ENCODE results near the gene MAGI2.
"Not testable (repeated sequence)": the region's sequence is repeated elsewhere in the genome, so short reads cannot be mapped to it uniquely, and the experiment has no call there.

The MAGI2 gene

DNA sequence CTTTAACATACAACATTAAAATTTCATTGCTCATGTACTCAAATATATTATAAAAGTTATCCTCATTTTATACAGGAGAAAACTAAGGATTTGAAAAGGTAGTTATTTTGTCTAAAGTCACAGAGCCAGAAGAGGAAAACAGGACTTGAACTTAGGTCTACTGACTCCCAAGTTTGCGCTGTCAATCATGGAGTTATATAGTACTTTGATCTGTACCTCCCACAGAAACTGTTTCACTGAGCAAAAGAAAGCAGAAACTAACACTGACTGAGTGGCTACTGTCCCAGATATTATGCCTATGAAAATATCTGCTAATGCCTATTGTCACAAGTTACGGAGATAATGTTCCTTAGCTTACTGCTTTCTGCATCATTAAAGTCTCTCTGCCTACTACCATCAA is 329.1 kb downstream of the MAGI2 start:
- H3K4me1 Mint-ChIP-seq, result no peaks in the 10 kb centered on the region
- no peaks in the 10 kb centered on the region for H3K36me3 Mint-ChIP-seq
- H3K27me3 Mint-ChIP-seq, result no peaks in the 10 kb centered on the region
- H3K4me3 Mint-ChIP-seq, result no peak overlapping the region
- DNase-seq, result no peak
- H3K9me3 Mint-ChIP-seq, result peaks cover 0 to 9% of the 10 kb centered on the region in 2 donors
- H3K27ac Mint-ChIP-seq, result no peak overlapping the region
- ATAC-seq (replicated peaks), result no peak

DNA sequence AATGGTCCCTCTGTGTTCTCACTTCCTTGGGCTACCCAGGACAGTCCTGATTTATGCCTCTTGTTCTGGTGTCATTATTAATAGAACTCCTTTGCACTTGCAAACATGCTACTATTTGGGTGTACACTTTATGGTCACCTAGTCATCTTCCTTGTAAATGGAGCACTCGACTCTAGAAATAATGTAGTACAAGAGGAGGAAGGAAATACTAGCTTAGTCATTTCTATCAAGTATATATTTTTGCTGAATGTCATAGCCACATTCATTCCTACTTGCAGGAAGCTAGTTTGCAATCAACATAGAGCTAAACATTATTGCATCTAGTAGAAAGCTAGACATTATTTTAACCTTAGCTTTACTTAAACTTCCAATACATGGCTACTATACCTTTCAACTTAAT is 335.3 kb downstream of the MAGI2 start:
- H3K36me3 Mint-ChIP-seq, result no peaks in the 10 kb centered on the region
- H3K4me3 Mint-ChIP-seq, result no peak overlapping the region
- ATAC-seq (replicated peaks) (no peak), DNase-seq (no peak)
- H3K9me3 Mint-ChIP-seq, result peaks cover 0 to 3% of the 10 kb centered on the region in 2 donors
- no peaks in the 10 kb centered on the region for H3K4me1 Mint-ChIP-seq
- no peaks in the 10 kb centered on the region for H3K27me3 Mint-ChIP-seq
- no peak overlapping the region for H3K27ac Mint-ChIP-seq

DNA sequence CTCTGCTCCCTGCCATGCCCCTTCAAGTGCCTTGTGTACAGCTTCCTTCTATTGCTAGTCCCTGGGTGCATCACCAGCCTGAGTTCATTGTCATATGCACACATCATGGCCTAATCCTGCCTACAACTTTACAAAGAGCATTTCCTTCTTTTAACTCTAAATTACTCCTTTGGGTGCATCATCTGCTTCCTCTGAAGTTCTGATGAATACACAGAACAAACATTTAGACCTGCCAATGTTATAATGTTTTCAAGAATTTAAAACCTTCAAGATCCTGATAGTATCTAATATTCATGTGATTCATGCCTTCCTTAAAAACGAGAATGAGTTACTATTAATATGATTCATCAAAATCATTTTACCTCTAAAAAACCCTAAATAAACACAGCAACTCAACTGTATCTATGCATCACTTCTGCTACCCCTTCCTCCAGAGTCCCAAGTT is 357.1 kb downstream of the MAGI2 start:
- H3K27ac Mint-ChIP-seq, result no peak overlapping the region
- no peak for DNase-seq
- no peaks in the 10 kb centered on the region for H3K4me1 Mint-ChIP-seq
- peaks cover 0 to 2% of the 10 kb centered on the region in 2 donors for H3K9me3 Mint-ChIP-seq
- no peak for ATAC-seq (replicated peaks)
- no peaks in the 10 kb centered on the region for H3K27me3 Mint-ChIP-seq
- no peak overlapping the region for H3K4me3 Mint-ChIP-seq
- H3K36me3 Mint-ChIP-seq, result no peaks in the 10 kb centered on the region

DNA sequence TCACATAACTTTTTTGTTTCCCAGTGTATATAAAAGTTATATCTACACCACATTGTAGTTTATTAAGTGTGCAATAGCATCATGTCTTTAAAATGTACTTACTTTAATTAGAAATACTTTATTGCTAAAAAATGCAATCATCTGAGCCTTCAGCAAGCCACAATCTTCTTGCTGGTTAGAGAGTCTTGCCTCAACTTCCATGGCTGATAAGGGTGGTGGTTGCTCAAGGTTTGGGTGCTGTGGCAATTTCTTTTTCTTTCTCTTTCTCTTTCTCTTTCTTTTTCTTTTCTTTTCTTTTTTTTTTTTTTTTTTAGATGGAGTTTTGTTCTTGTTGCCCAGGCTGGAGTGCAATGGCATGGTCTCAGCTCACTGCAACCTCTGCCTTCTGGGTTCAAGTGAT is 360.0 kb downstream of the MAGI2 start:
- H3K9me3 Mint-ChIP-seq, result peaks cover 4 to 5% of the 10 kb centered on the region in 2 donors
- H3K27me3 Mint-ChIP-seq, result no peaks in the 10 kb centered on the region
- DNase-seq (no peak), ATAC-seq (replicated peaks) (no peak)
- H3K27ac Mint-ChIP-seq, result no peak overlapping the region
- H3K4me3 Mint-ChIP-seq, result no peak overlapping the region
- no peaks in the 10 kb centered on the region for H3K4me1 Mint-ChIP-seq
- no peaks in the 10 kb centered on the region for H3K36me3 Mint-ChIP-seq

DNA sequence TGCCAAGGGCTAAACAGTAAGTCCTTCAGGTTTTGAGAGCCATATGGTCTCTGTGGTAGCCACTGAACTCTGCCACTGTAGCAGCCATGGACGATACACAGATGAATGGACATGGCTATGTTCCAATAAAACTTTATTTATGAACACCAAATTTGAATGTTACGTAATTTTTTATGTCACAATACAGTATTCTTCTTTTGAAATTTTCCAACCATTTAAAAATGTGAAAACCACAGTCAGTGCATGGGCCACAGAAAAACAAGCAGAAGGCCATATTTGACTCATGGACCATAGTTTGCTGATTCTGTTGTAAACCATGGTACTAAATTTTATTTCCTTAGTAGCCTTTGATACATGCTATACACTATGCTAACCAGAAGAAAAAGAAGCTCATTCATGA is 361.8 kb downstream of the MAGI2 start:
- Mint-ChIP-seq H3K9me3 (peaks cover 4 to 5% of the 10 kb centered on the region in 2 donors), H3K27me3 (no peaks in the 10 kb centered on the region), H3K4me1 (no peaks in the 10 kb centered on the region), H3K27ac (no peak overlapping the region), H3K4me3 (no peak overlapping the region), H3K36me3 (no peaks in the 10 kb centered on the region)
- no peak for ATAC-seq (replicated peaks)
- DNase-seq, result no peak

DNA sequence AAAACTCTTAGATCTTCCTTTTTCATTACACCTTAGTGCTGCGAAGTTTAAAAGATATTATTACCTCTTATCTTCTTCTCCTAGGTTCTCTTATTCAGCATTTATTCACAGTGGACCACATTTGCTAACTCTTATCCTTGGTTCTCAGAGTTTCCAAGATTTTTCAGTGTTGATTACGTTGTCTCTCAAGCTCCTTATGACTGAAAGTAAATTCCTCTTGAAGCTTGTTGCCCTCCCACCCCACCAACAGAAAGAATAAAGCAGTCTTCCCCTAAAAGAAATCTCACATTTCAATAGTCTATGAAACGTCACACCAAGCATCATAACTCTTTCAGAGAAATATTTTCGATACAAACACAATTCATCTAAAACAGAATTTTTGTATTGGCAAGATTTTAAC is 362.5 kb downstream of the MAGI2 start:
- no peaks in the 10 kb centered on the region for H3K4me1 Mint-ChIP-seq
- no peak overlapping the region for H3K4me3 Mint-ChIP-seq
- ATAC-seq (replicated peaks), result no peak
- H3K27me3 Mint-ChIP-seq, result no peaks in the 10 kb centered on the region
- H3K27ac Mint-ChIP-seq, result no peak overlapping the region
- peaks cover 4 to 5% of the 10 kb centered on the region in 2 donors for H3K9me3 Mint-ChIP-seq
- no peak for DNase-seq
- no peaks in the 10 kb centered on the region for H3K36me3 Mint-ChIP-seq

DNA sequence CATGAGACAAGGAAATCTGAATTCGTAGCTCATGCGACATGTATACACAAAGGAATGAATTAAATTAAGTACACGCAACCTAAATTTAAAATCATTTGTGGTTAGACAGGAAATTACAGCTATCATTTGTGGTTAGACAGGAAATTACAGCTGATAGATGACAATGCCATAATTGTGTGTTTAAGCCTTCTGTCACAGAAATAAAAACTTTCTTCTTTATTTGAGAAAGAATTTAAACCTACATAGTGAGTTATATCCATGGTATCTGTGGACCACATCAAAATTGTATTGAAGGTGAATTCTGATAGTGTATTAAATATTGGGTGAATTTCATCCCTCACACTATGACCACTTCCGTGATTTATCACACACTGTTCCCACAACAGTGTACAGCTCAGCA is 362.9 kb downstream of the MAGI2 start:
- Mint-ChIP-seq H3K36me3 (no peaks in the 10 kb centered on the region), H3K27me3 (no peaks in the 10 kb centered on the region), H3K27ac (no peak overlapping the region), H3K4me3 (no peak overlapping the region), H3K9me3 (peaks cover 5% of the 10 kb centered on the region in 2 donors), H3K4me1 (no peaks in the 10 kb centered on the region)
- no peak for DNase-seq
- ATAC-seq (replicated peaks), result no peak

DNA sequence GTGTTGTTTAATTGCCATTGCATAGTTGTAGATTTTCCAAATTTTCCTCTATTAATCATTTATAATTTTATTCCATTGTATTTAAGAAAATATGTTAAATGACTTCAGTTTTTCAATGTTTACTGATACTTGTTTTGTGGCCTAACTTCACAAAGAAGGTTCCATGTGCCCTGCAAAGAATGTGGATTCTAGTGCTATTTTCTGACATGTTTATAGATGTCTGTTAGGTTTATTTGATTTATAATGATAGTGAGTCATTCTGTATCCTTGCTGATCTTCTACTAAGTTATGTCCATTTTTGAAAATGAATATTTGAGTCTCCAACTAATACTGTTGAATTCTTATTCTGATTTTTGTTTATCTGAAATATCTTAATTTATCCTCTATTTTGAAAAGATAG is 369.0 kb downstream of the MAGI2 start:
- Mint-ChIP-seq H3K9me3 (peaks cover 5 to 7% of the 10 kb centered on the region in 2 donors), H3K4me1 (no peaks in the 10 kb centered on the region), H3K27me3 (no peaks in the 10 kb centered on the region), H3K27ac (no peak overlapping the region), H3K36me3 (no peaks in the 10 kb centered on the region), H3K4me3 (no peak overlapping the region)
- DNase-seq, result no peak
- no peak for ATAC-seq (replicated peaks)

DNA sequence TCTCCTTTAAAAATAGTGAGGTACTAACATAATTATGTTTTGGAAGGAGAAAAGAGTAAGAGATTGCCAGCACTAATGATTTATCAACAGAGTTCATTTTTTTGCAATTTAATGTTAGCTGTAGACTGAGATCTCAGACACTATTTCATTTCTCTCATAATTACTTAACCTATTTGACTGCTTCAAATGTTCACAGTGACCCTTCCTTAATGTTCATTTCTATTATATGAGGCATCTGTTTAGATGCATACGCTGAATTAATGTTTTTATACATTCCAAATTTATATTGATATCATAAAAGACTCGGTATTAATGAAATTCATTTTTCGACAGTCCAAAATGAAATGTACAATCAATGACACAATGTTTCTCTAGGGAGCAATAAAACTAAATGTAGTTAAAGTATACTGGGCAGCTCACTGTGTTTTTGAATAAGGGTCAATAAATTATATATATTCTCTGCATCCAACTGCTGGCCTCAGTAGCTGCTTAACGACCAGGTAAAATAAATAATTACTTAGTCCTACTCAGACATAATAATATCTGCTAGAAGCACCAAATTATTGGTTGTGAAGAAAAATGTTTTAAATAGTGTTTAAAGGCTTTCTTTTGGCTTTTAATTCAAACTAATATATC is 373.4 kb downstream of the MAGI2 start:
- H3K36me3 Mint-ChIP-seq, result no peaks in the 10 kb centered on the region
- H3K27me3 Mint-ChIP-seq, result no peaks in the 10 kb centered on the region
- peaks cover 0 to 2% of the 10 kb centered on the region in 2 donors for H3K9me3 Mint-ChIP-seq
- no peak for ATAC-seq (replicated peaks)
- H3K4me3 Mint-ChIP-seq, result no peak overlapping the region
- DNase-seq, result no peak
- no peak overlapping the region for H3K27ac Mint-ChIP-seq
- no peaks in the 10 kb centered on the region for H3K4me1 Mint-ChIP-seq

DNA sequence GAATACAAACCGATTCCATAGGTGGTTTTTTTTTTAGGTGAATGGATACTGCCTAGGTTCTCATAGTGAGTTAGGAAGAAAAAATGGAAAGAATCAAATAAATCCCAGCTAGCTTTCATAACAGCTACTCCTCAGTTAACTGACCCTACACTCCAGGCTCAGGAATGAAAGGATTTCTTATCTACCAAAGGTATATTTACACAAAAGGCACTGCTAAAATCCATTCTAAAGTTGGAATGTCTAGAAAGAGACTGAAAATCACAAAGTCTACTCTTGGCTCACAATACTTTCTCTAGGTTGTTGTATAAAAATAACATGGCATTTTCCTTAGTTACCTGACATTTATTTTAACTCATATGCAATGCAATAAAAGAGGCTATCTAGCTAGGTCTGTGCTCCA is 375.2 kb downstream of the MAGI2 start:
- ATAC-seq (replicated peaks) (no peak), DNase-seq (no peak)
- Mint-ChIP-seq H3K27me3 (no peaks in the 10 kb centered on the region), H3K36me3 (no peaks in the 10 kb centered on the region), H3K4me1 (no peaks in the 10 kb centered on the region), H3K4me3 (no peak overlapping the region), H3K27ac (no peak overlapping the region), H3K9me3 (peaks cover 0 to 3% of the 10 kb centered on the region in 2 donors)

DNA sequence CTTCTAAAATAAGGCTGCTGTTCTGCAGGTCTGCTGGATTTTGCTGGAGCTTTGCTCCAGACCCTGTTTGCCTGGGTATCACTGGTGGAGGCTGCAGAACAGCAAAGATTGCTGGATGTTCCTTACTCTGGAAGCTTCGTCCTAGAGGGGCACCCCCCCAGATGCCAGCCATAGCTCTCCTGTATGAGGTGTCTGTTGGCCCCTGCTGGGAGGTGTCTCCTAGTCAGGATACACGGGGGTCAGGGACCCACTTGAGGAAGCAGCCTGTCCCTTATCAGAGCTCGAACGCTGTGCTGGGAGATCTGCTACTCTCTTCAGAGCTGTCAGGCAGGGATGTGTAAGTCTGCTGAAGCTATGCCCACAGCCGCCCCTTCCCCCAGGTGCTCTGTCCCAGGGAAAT is 382.3 kb downstream of the MAGI2 start:
- H3K36me3 Mint-ChIP-seq; H3K27me3 Mint-ChIP-seq; ATAC-seq (replicated peaks); H3K27ac Mint-ChIP-seq; DNase-seq; H3K4me1 Mint-ChIP-seq; H3K4me3 Mint-ChIP-seq: not testable (repeated sequence)
- H3K9me3 Mint-ChIP-seq, result peaks cover 15 to 16% of the 10 kb centered on the region in 2 donors

DNA sequence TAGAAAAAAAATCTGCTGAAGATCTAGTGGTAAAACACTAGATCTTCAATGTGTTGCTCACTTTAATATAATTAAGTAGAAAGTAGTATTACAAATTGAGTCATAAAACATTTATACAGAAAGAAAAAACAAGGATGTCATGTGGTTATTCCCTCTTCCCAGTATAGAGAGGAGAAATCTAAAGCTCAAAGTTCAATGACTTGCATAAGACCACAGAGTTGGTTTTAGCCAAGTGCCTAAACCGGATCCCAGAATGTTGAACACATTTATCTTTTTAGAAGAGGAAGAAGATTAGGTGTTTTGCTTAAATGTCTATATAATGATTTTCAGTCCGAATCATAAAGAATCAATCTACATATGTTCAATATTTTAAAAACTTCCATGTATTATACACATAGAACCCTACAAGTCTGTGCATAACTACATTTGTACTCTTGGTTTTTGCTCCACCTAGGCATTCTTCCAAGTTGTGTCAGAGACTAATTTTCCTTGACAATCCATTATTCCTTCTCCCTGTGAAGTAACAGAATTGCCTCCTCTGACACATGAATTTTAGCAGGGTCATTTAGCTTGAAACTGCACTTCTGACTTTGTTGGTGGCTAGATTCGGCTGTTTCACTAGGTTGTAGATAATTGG is 389.2 kb downstream of the MAGI2 start:
- Mint-ChIP-seq H3K4me3 (no peak overlapping the region), H3K36me3 (no peaks in the 10 kb centered on the region), H3K9me3 (peaks cover 10 to 15% of the 10 kb centered on the region in 2 donors), H3K4me1 (no peaks in the 10 kb centered on the region), H3K27me3 (no peaks in the 10 kb centered on the region), H3K27ac (no peak overlapping the region)
- ATAC-seq (replicated peaks) (no peak), DNase-seq (no peak)

DNA sequence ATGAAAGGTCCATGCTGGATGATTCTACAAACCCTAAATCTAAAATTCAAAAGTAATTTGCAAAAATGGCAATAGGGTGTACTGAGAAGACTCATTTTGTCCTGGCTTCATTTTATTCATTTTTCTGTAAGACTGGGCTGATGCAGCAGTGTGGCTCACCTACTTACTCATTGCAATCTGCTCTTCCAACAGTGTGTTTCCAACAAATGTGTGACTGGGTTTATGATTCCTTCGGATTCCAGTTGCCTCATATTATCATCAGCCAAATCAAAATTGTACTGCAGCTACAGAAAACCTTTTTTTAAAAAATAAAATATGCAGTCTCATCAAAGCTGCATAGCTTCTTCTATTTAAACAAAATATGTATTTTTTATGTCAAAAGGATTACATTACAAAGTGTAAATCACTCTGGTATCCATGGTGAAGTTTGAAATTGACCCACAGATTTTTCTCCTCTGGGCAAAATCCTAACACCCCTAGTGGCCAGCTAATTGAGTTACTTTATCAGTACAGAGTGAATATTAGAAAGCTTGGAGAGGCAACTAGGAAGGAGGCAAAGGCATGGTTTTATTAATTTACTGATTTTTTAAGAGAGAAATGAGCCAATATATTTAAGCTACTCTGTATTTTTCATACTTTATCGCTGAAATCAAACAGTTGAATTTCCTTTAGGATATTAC is 390.3 kb downstream of the MAGI2 start:
- H3K9me3 Mint-ChIP-seq, result peaks cover 6 to 7% of the 10 kb centered on the region in 2 donors
- ATAC-seq (replicated peaks), result no peak
- no peaks in the 10 kb centered on the region for H3K4me1 Mint-ChIP-seq
- no peak for DNase-seq
- no peaks in the 10 kb centered on the region for H3K36me3 Mint-ChIP-seq
- no peak overlapping the region for H3K27ac Mint-ChIP-seq
- H3K27me3 Mint-ChIP-seq, result no peaks in the 10 kb centered on the region
- no peak overlapping the region for H3K4me3 Mint-ChIP-seq

DNA sequence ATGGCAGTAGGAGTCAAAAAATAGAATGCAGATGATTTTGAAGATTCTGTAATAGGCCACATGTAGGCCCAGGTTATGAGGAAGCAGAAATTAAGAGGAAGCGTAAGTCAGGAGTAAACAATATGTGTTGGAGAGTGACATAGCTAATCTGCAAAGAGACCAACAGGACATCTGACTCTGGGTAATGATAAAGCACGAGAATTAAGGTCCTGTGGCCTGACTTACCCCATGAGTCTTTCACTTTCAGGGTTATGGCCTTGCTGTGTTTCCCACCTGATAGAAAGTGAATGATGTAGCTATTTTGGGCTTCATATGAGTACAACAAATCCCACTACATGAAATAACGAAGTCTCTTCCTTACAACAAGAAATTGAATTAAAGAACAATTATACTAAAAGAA is 393.0 kb downstream of the MAGI2 start:
- Mint-ChIP-seq H3K27ac (no peak overlapping the region), H3K4me3 (no peak overlapping the region), H3K27me3 (no peaks in the 10 kb centered on the region), H3K36me3 (no peaks in the 10 kb centered on the region), H3K9me3 (no peaks in the 10 kb centered on the region), H3K4me1 (no peaks in the 10 kb centered on the region)
- ATAC-seq (replicated peaks), result no peak
- no peak for DNase-seq
